ENCODE measurements around the gene DUSP3.
A peak's percentile ranks its signal among the peaks of the same experiment; 100 is the strongest.

Gene DUSP3

DNA sequence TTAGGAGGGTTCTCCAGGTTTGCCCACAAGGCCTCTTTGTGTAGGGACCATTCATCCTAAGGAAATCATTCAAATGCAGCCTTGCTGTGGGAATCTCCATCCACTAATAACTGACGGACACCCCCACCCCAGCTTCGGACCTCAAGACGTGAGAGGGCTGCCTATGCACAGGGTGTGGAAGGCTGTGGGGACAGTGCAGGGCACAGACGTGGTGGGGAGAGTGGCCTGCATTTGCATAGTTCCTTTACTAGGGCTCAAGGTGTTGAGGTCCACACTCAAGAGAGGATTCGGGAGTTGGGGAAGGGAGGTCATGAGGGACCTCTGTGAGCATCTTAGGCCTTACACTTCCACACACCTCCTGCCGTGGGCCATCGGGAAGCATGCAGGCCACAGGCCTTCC lies 9.8 kb downstream of the DUSP3 start:
- Histone ChIP-seq H3K9ac (ENCODE audit: low read depth, low read length) (no peak overlapping the region), H3K9me3 (ENCODE audit: control insufficient read depth, insufficient read depth, low read length) (no peaks in the 10 kb centered on the region), H3K4me1 (ENCODE audit: insufficient read depth, low read length) (no peaks in the 10 kb centered on the region), H3K36me3 (ENCODE audit: insufficient read depth, low read length) (peaks cover 12% of the 10 kb centered on the region)

DNA sequence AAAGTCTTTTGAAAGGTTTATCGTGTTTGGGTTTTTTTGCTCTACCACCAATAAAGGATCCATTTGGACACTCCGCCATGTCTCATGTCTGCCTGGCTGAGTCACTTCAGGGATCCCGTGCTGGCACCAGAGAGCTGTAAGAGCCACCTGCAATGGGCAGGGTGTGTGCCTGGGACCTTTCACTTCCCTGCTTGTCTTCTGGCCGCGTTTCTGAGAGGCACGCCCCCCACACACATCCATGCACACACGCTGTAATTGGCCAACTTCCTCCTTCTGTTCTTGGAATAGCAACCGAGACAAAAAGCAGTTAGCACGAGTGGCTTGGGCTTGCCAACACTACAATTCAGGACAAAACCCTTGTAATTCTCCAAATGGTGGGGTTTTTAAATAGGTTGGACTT lies 10.4 kb downstream of the DUSP3 start:
- Histone ChIP-seq H3K36me3 (ENCODE audit: insufficient read depth, low read length) (peaks cover 12% of the 10 kb centered on the region), H3K4me1 (ENCODE audit: insufficient read depth, low read length) (no peaks in the 10 kb centered on the region), H3K9me3 (ENCODE audit: control insufficient read depth, insufficient read depth, low read length) (no peaks in the 10 kb centered on the region), H3K9ac (ENCODE audit: low read depth, low read length) (no peak overlapping the region)

DNA sequence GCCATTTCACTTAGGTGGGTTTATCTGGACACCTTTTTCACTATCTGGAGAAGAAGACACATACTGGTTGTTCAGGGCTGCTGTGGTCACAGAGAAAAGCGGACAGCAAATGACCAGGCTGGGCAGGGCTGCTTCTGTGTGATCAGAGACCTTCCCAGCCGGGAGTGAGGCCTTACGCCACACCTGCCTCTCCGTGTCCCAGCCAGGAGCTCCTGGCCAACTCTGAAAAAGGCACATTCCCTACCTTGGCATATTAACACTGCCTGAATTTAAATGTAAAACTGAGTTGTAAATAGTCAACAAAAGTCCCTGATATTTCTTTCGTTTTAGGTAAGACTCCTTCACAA lies 11.1 kb downstream of the DUSP3 start:
- peaks cover 8% of the 10 kb centered on the region for H3K36me3 ChIP-seq (ENCODE audit: insufficient read depth, low read length)

DNA sequence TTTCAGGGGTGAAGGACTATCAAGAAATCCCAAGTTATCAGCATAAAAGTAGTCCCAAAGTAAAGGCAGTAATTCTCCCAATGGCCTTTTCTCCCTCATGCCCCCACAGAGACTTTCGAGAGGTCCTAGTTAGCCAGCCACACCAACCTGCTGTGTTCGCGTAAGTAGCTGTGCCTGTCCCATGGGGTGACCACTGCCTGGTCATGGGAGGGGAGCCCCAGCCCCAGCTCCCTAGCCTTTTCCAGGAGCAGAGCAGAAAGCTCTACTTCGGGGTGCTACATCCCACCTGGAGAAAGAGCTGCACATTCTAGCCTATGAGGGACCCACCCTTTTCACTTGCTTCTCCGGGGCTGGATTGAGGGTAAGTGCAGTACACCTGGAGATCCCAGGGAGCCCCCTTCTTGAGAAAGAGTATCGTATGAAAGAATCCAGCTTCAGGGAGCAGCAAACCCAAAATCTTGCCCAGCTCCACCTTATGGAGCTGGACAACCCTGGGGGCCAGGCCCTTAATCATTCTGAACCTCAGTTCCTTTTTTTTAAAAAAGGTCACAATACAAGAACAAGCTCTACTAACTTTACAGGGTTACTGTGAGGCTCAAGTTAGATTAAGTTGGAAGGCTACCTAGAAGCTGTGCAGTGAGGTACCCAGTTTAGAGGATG lies 11.6 kb downstream of the DUSP3 start:
- Histone ChIP-seq H3K4me1 (ENCODE audit: insufficient read depth, low read length) (peaks cover 3% of the 10 kb centered on the region), H3K9me3 (ENCODE audit: control insufficient read depth, insufficient read depth, low read length) (no peaks in the 10 kb centered on the region), H3K9ac (ENCODE audit: low read depth, low read length) (no peak overlapping the region), H3K36me3 (ENCODE audit: insufficient read depth, low read length) (peaks cover 4% of the 10 kb centered on the region)

More for the DNA sequence above, 11.1 kb downstream of the DUSP3 start:
- no peak overlapping the region for H3K9ac ChIP-seq (ENCODE audit: low read depth, low read length)
- no peaks in the 10 kb centered on the region for H3K9me3 ChIP-seq (ENCODE audit: control insufficient read depth, insufficient read depth, low read length)
- peaks cover under 1% of the 10 kb centered on the region for H3K4me1 ChIP-seq (ENCODE audit: insufficient read depth, low read length)

DNA sequence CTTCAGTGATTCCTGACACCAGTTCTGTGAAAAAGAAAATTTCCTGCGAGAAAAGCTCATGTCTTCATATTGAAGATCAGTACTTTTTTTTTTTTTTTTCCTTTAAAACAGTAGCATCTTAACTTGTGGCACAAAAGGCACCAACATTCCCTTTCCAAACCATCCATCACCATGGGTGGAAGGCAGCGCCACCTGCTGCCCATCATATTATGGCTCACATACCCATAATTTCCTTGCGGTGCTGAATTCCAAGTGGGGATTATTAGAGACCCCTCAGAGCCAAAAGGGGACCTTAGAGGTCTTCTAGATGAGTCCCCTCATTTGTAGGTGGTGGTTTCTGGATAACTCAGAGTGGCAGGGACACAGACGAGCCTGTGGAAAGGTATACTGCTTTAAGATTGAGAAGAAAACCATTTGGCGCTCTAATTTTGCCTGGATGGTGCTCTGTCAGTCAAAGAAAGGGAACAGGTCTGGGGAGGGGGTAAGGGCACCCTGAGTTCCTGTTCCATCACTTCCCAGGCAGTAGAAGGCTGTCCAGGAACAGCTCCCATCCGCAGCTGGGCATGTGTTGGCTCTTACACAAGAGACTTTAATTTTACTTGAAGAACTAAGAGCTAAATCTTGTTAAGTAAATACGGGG lies 12.2 kb downstream of the DUSP3 start:
- no peak overlapping the region for H3K9ac ChIP-seq (ENCODE audit: low read depth, low read length)
- no peaks in the 10 kb centered on the region for H3K36me3 ChIP-seq (ENCODE audit: insufficient read depth, low read length)
- H3K4me1 ChIP-seq (ENCODE audit: insufficient read depth, low read length), result peaks cover 3% of the 10 kb centered on the region
- no peaks in the 10 kb centered on the region for H3K9me3 ChIP-seq (ENCODE audit: control insufficient read depth, insufficient read depth, low read length)

DNA sequence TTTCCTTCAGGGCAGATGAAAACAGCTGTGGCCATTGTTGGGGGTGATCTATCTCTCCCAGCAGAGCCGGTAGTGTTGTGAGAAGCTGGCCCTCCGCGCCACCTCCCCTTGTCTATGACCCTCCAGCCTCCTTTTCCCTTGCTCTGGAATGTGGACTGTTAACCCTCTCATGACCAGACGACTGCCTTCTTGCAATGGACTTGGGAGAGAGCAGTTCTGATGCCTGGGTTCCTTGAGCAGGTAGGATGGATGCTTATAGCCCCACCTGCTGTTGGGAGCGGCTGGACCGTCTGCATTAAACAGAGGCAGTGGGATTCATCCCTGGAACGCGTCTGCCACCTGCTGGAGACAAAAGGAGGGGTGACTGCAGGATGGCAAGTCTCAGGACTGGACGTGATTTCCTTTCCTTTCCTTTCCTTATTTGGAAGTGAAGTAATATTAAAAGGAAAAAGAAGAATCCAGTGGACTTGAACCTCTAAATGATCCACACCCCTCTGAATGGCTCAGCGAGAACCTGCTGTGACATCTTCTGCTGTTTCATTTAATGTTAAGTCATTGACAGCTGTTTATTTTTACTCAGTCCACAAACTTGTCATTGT lies 18.4 kb downstream of the DUSP3 start:
- 0 out of 2 replicates have a peak overlapping the region, but pooled peaks have one; percentile 1 for H3K9ac ChIP-seq (ENCODE audit: low read depth, low read length)
- H3K4me1 ChIP-seq (ENCODE audit: insufficient read depth, low read length), result peaks cover 24% of the 10 kb centered on the region
- H3K36me3 ChIP-seq (ENCODE audit: insufficient read depth, low read length), result no peaks in the 10 kb centered on the region
- H3K9me3 ChIP-seq (ENCODE audit: control insufficient read depth, insufficient read depth, low read length), result no peaks in the 10 kb centered on the region

DNA sequence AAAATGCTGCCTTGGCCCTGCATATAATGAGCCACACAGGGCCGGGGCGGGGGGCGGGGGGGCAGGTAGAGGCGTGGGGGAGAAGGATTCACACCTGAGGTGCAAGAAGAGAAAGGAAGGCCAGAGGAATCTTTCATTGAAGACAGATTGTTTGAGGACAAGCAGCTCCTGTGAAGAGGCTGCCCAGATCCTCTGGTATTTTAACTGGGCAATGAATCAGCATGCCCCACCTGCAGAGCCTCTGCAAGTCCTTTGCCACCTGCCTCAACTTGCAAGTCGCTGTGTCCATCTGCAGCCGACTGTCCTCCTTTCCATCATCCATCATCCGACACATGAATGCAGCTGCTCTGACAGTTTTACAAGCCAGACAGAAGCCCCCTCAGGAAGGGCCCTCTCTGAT lies 18.9 kb downstream of the DUSP3 start:
- Histone ChIP-seq H3K36me3 (ENCODE audit: insufficient read depth, low read length) (no peaks in the 10 kb centered on the region), H3K4me1 (ENCODE audit: insufficient read depth, low read length) (peaks cover 24% of the 10 kb centered on the region), H3K9me3 (ENCODE audit: control insufficient read depth, insufficient read depth, low read length) (no peaks in the 10 kb centered on the region), H3K9ac (ENCODE audit: low read depth, low read length) (0 out of 2 replicates have a peak overlapping the region, but pooled peaks have one; percentile 1)

DNA sequence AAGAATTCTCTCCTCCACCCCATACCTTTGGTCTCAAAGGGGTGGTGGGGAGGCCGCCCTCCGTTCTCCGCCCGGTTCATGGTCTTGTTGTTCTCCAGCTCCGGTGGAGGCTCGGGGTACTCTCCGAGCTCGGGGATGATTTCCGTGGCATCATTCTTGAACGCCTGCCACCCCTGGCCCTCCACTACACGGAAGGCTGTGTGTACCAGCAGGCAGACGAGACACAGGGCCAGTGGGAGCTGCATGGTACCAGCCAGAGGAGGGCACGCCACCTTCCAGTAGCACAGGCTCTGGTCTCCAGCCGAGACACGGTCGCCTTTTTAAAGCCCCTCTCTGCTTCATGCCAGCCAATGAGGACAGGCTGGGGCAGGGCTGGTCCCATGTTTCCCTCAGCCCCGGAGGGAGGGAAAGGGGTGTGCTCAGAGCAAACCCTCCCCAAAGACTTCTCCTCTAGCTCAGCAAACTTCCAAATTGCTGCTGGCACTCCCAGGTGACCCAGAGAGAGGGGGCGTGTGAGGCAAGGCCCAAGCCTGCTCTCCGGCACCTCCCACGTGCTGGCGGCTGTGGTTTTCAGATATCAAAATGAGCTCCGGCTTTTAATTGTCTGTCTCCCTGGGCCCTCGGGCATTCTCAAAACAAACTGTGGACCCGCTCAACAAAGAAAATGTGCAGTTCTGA lies 20.1 kb downstream of the DUSP3 start, which contains the start of gene SOST:
Gene SOST, minus strand, starts transcription at position 295 of the 678 bp plus-strand sequence. Its CDS starts 50 bp downstream, at position 245.
- Histone ChIP-seq H3K4me1 (ENCODE audit: insufficient read depth, low read length) (peaks cover 28% of the 10 kb centered on the region), H3K9ac (ENCODE audit: low read depth, low read length) (no peak within 1 kb of the TSS), H3K36me3 (ENCODE audit: insufficient read depth, low read length) (no peaks in the 10 kb centered on the region), H3K9me3 (ENCODE audit: control insufficient read depth, insufficient read depth, low read length) (no peaks in the 10 kb centered on the region)

DNA sequence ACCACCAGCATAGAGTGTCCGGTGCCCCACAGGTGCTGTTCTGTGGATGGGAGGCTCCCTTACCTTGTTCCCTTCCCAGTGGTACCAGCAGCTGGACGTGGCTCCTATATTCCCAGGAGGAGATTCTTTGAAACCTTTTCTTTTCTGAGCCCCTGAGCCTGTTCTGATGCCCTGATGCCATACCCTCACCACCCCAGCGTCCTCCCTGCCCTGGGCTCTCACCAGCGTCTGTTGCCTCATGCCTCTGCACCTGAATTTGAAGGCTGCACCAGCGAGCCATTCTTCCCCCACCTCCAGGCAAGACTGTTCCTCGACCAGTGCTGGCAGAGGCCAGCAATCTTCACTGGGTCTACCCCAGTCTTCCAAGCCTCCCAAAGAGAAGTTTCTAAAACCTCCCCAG lies 20.7 kb downstream of the DUSP3 start:
- Histone ChIP-seq H3K36me3 (ENCODE audit: insufficient read depth, low read length) (no peaks in the 10 kb centered on the region), H3K9ac (ENCODE audit: low read depth, low read length) (no peak overlapping the region), H3K9me3 (ENCODE audit: control insufficient read depth, insufficient read depth, low read length) (no peaks in the 10 kb centered on the region), H3K4me1 (ENCODE audit: insufficient read depth, low read length) (peaks cover 28% of the 10 kb centered on the region)

DNA sequence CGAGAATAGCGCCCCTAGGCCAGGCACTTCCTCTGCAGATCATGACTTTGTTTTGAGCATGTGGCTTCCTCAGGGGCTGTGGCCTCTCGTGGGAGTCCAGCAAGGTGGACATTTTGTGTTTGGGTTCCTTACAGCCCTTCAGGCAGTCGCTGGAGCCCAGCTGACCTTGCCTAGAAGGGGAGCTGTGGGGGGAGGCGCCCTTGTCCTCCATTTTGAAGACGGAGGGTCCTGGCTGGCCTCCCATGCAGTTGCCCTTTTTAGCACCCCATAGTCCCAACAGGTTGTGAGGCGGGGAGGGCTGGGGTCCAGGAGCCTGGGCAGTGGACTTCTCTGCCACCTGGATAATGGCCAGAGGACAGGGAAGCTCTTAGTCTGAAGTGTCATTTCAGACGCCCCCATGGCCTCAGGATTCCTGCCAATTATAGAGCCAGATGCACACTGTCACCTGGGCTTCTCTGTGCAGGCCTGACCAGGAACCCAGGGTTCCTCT lies 21.6 kb downstream of the DUSP3 start:
- H3K9ac ChIP-seq (ENCODE audit: low read depth, low read length), result no peak overlapping the region
- H3K36me3 ChIP-seq (ENCODE audit: insufficient read depth, low read length), result no peaks in the 10 kb centered on the region
- peaks cover 25% of the 10 kb centered on the region for H3K4me1 ChIP-seq (ENCODE audit: insufficient read depth, low read length)
- no peaks in the 10 kb centered on the region for H3K9me3 ChIP-seq (ENCODE audit: control insufficient read depth, insufficient read depth, low read length)

DNA sequence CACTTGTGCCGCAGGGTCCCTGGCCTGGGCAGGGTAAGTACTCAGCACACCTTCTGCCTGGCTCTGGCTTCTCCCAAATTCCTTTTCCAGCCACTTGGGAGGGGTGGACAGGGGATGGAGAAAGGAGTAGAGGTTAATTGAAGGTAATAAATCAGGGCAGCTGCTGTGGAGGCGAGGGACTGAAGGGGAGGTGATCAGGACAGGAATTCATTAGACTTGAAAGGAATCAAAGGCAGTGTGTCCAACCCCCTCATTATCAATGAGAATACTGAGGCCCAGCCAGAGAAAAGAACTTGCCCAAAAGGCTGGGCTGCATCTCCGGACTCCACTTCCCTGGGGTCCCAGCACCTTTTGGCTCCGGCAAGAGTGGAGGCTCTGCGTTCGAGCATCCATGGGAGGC lies 22.6 kb downstream of the DUSP3 start:
- Histone ChIP-seq H3K4me1 (ENCODE audit: insufficient read depth, low read length) (peaks cover 25% of the 10 kb centered on the region), H3K36me3 (ENCODE audit: insufficient read depth, low read length) (no peaks in the 10 kb centered on the region), H3K9me3 (ENCODE audit: control insufficient read depth, insufficient read depth, low read length) (no peaks in the 10 kb centered on the region), H3K9ac (ENCODE audit: low read depth, low read length) (no peak overlapping the region)

DNA sequence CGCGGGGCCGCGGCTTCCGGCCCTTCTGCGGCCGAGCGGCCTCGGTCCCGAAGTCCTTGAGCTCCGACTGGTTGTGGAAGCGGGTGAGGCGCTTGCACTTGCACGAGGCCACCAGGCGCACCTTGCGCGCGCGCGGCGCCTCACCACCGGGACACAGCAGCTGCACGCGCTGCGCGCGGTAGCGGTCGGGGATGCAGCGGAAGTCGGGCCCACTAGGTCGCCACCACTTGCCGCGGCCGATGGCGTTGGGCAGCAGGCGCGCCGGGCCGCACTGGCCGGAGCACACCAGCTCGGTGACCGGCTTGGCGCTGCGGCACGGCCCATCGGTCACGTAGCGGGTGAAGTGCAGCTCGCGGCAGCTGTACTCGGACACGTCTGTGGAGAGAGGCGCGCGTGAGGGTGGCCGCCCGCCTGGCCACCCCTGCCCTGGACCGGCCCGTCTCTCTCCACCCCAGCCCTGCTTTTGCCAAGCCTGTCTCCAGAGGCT lies 23.3 kb downstream of the DUSP3 start:
- Histone ChIP-seq H3K36me3 (ENCODE audit: insufficient read depth, low read length) (no peaks in the 10 kb centered on the region), H3K9me3 (ENCODE audit: control insufficient read depth, insufficient read depth, low read length) (no peaks in the 10 kb centered on the region), H3K4me1 (ENCODE audit: insufficient read depth, low read length) (peaks cover 22% of the 10 kb centered on the region), H3K9ac (ENCODE audit: low read depth, low read length) (peak overlapping the region; percentile 36; the same call in 1 of the 2 replicates)

DNA sequence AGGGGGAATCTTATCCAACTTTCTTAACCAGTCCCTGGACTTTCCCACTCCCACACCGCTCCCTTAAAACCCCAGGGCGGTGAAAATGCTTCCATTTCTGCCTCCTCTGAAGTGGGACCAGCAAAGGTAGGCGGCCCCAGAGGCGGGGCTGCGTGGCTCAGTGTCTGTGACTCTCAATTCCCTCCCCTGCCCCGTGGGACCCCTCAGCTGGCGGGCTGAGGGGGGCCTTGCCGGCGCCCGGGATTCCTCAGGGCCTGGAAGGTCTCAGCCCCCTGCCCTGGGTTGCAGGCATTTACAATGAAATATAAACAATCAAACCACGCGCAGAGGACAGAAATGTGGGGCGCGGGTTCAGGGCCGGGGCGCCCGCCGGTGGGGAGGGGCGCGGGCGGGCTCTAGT lies 23.8 kb downstream of the DUSP3 start:
- no peaks in the 10 kb centered on the region for H3K9me3 ChIP-seq (ENCODE audit: control insufficient read depth, insufficient read depth, low read length)
- no peaks in the 10 kb centered on the region for H3K36me3 ChIP-seq (ENCODE audit: insufficient read depth, low read length)
- peak overlapping the region; percentile 36; the same call in 1 of the 2 replicates for H3K9ac ChIP-seq (ENCODE audit: low read depth, low read length)
- H3K4me1 ChIP-seq (ENCODE audit: insufficient read depth, low read length), result peaks cover 23% of the 10 kb centered on the region

DNA sequence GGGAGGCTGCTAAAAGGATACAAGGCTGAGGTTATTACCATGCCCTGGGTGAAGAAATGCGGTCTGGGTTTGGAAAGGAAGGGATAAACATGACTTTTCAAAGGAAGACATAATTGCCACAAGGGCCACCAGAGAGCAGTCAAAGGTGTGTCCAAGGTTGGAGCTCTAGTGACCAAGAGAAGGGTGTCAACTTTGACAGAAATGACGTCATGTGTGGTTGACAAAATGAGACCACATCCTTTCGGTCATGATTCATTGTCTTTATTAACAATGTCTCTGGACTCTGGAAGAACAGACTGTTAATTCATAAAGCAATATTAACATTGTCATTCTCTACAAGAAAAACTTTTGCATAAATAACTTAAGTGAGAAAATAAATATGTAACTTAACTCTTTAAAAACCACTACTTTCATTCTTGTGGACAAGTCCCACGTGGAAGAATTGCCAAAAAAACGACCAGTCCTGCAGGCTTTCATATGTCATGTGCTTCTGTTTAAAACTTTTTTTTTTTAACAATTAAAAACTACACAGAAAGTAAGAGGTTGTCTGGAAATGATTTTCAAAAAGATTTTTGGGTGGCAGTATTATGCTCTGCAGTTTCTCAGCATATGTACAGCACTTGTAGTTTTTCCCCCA lies 25.2 kb downstream of the DUSP3 start:
- Histone ChIP-seq H3K9me3 (ENCODE audit: control insufficient read depth, insufficient read depth, low read length) (no peaks in the 10 kb centered on the region), H3K4me1 (ENCODE audit: insufficient read depth, low read length) (peaks cover 10% of the 10 kb centered on the region), H3K9ac (ENCODE audit: low read depth, low read length) (no peak overlapping the region), H3K36me3 (ENCODE audit: insufficient read depth, low read length) (no peaks in the 10 kb centered on the region)

Data from ES-I3 (cell line).